Gastroesophageal sphincter (tissue), 4 donors: ENCODE measurements around the gene FBXL13. TPM values are rescaled to one million over a fixed set of nuclear protein-coding genes. Genes with fewer than 3 reads are reported as not detected.

Experiments used
- ATAC-seq: fragments of 150-250 bp; one replicate; pipeline ENCODE4 v1.9.1; 2016; ENCODE audit warnings: mild to moderate bottlenecking, moderate library complexity
- H3K27ac ChIP-seq, 4 donors: fragments of 200-600 bp; sonication (generic) in 3 of 4; 1 replicate in 3 of 4; 2 replicates in 1 of 4; pipeline ENCODE4 v1.5.1; 2016 to 2019
- H3K27me3 ChIP-seq: fragments of 200-600 bp; sonication (generic); one replicate; pipeline ENCODE4 v1.5.1; 2019
- H3K36me3 ChIP-seq, 2 donors: fragments of 200-600 bp; sonication (generic); one replicate each; pipeline ENCODE4 v1.5.1; 2019; ENCODE audit warnings: control low read depth in 1 of 2
- H3K4me1 ChIP-seq, 3 donors: fragments of 200-600 bp; sonication (generic); 1 replicate in 2 of 3; 2 replicates in 1 of 3; pipeline ENCODE4 v1.5.1; 2016 to 2019; ENCODE audit warnings: control low read depth in 2 of 3
- H3K4me3 ChIP-seq, 2 donors: fragments of 200-600 bp; sonication (generic); one replicate each; pipeline ENCODE4 v1.5.1; 2019; ENCODE audit warnings: mild to moderate bottlenecking in 1 of 2, moderate library complexity in 1 of 2
- H3K9me3 ChIP-seq, 3 donors: fragments of 200-600 bp; sonication (generic); one replicate each; pipeline ENCODE4 v1.5.1; 2017 to 2019; ENCODE audit warnings: control low read depth in 2 of 3
- EP300 ChIP-seq: sonication (generic); formaldehyde crosslinking; IDR thresholded peaks from one replicate; pipeline ENCODE4 v1.6.1; 2017; ENCODE audit warnings: antibody characterized with exemption, mild to moderate bottlenecking
- POLR2A ChIP-seq, 2 donors: fragments of 450-650 bp; IDR thresholded peaks; one replicate each; pipeline ENCODE4 v1.6.1; 2017; ENCODE audit warnings: antibody characterized with exemption in 2 of 2, mild to moderate bottlenecking in 2 of 2, moderate library complexity in 1 of 2
- POLR2AphosphoS5 ChIP-seq: sonication (generic); formaldehyde crosslinking; IDR thresholded peaks from one replicate; pipeline ENCODE4 v1.6.1; 2017; ENCODE audit warnings: antibody characterized with exemption
- WGBS, 2 donors: methylation state at CpG; one replicate each; pipeline ENCODE4 v1.1.5; 2018; ENCODE audit warnings: low coverage in 1 of 2; 5-methylcytosine and 5-hydroxymethylcytosine counted together
- total RNA-seq, 4 donors: library from RNA; depleted of rRNA; stranded (reverse); fragments of >200 nt; gene quantifications; one replicate each; pipeline ENCODE4 v1.1.0, GENCODE V29; 2016
- TF ChIP-seq, protein P1 (sequence below), 4 experiments: fragments of 200-600 bp in 2 of 4; fragments of 450-650 bp in 2 of 4; sonication (generic) in 1 of 4; IDR thresholded peaks; one replicate each; pipeline ENCODE4 v1.5.1; 2017 to 2019; ENCODE audit warnings: antibody characterized with exemption in 4 of 4, mild to moderate bottlenecking in 2 of 4, moderate library complexity in 2 of 4

The FBXL13 gene
- total RNA-seq, 4 donors from 2014 or later: 1.3 to 5.8 (median 3.2) TPM

DNA sequence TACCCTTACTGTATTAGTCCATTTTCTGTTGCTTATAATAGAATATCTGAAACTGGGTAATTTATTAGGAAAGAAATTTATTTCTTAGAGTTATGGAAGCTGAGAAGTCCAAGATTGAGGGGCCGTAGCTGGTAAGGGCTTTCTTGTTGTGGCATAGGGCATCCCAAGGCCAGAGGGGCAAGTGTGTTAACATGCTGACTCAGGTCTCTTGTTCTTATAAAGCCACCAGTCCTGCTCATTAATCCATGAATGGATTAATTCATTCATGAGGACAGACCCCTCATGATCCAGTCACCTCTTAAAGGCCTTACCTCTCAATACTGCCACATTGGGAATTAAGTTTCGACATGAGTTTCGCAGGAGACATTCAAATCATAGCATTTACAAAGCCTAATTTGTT, 2.7 kb upstream of the FBXL13 start:
- TF ChIP-seq, protein P1, sequence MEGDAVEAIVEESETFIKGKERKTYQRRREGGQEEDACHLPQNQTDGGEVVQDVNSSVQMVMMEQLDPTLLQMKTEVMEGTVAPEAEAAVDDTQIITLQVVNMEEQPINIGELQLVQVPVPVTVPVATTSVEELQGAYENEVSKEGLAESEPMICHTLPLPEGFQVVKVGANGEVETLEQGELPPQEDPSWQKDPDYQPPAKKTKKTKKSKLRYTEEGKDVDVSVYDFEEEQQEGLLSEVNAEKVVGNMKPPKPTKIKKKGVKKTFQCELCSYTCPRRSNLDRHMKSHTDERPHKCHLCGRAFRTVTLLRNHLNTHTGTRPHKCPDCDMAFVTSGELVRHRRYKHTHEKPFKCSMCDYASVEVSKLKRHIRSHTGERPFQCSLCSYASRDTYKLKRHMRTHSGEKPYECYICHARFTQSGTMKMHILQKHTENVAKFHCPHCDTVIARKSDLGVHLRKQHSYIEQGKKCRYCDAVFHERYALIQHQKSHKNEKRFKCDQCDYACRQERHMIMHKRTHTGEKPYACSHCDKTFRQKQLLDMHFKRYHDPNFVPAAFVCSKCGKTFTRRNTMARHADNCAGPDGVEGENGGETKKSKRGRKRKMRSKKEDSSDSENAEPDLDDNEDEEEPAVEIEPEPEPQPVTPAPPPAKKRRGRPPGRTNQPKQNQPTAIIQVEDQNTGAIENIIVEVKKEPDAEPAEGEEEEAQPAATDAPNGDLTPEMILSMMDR (IDR thresholded peaks at IDR 0.05): no peak
- TF ChIP-seq EP300: no peak
- TF ChIP-seq POLR2A (IDR thresholded peaks at IDR 0.05): no peak
- no peak for TF ChIP-seq POLR2AphosphoS5
- no peak for ATAC-seq
- WGBS, 2 donors: 100% methylated on average over 3 of the region's 3 CpGs

DNA sequence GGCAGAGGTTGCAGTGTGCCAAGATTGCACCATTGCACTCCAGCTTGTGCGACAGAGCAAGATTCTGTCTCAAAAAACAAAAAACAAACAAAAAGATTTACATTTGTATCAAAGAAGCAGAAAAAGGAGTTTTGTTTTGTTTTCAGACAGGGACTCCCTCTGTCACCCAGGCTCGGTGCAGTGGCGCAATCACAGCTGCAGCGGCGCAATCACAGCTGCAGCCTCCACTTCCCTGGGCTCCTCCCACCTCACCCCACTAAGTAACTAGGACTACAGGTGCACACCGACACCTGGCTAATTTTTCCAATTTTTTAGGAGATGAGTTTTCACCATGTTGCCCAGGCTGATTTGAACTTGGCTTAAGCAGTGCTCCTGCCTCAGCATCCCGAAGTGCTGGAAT, 2.2 kb upstream of the FBXL13 start:
- H3K27me3 ChIP-seq: no peaks in the 10 kb centered on the region
- WGBS, 2 donors: 88 to 100% methylated on average over 4 to 6 of the region's 7 CpGs
- H3K4me1 ChIP-seq: peaks cover 0 to 40% (median 10%) of the 10 kb centered on the region in 3 donors
- H3K4me3 ChIP-seq: no peak overlapping the region
- no peak overlapping the region for H3K27ac ChIP-seq
- no peaks in the 10 kb centered on the region for H3K9me3 ChIP-seq
- no peaks in the 10 kb centered on the region for H3K36me3 ChIP-seq
- TF ChIP-seq EP300 (no peak), POLR2A (IDR thresholded peaks at IDR 0.05) (no peak), POLR2AphosphoS5 (no peak)
- TF ChIP-seq, protein P1 (IDR thresholded peaks at IDR 0.05): no peak
- no peak for ATAC-seq

More for the DNA sequence above, 2.7 kb upstream of the FBXL13 start:
- Histone ChIP-seq H3K4me3 (no peak overlapping the region), H3K4me1 (peaks cover 0 to 40% (median 10%) of the 10 kb centered on the region in 3 donors), H3K27me3 (no peaks in the 10 kb centered on the region), H3K27ac (no peak overlapping the region), H3K9me3 (no peaks in the 10 kb centered on the region), H3K36me3 (no peaks in the 10 kb centered on the region)

DNA sequence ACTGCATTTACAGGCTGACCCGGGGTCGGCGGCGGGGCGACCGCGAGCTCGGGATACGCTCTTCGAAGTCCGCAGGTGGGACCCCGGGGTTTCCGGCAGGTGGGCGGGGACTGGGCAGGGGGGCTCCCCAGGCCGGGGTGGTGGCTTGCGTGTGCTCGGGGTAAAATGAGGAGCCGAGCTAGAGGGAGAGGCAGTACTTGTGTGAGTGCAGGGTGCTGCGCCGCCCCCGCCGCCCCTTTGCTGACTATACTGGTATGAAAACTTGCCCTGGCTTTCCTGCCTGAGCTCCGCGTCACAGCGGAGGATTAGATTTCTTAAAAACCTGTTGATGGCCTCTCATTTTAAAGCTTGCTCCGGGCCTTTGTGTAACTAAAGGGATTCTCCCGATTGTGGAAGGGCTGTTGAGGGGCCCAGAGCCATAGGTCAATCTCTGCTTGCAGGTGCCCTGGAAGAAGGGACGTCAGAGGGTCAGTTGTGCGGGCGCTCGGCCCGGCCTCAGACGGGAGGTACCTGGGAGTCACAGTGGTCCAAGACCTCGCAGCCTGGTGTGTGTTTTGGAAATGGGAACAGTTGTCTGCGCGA, 832 bp upstream of the FBXL13 start:
- TF ChIP-seq POLR2A (IDR thresholded peaks at IDR 0.05): peak in 1 of 2 donors; percentile 3
- TF ChIP-seq, protein P1 (IDR thresholded peaks at IDR 0.05): no peak
- no peak for TF ChIP-seq EP300
- TF ChIP-seq POLR2AphosphoS5: peak; percentile 23
- H3K27ac ChIP-seq: peak overlapping the region; percentile 44 to 95 (median 90)
- H3K4me3 ChIP-seq: peak overlapping the region; percentile 54 to 79
- ATAC-seq: peak; percentile 13
- WGBS, 2 donors: 0% methylated on average over 3 to 8 of the region's 36 CpGs
- H3K36me3 ChIP-seq: no peaks in the 10 kb centered on the region
- no peaks in the 10 kb centered on the region for H3K27me3 ChIP-seq
- H3K4me1 ChIP-seq: peaks cover 0 to 40% (median 10%) of the 10 kb centered on the region in 3 donors
- no peaks in the 10 kb centered on the region for H3K9me3 ChIP-seq

DNA sequence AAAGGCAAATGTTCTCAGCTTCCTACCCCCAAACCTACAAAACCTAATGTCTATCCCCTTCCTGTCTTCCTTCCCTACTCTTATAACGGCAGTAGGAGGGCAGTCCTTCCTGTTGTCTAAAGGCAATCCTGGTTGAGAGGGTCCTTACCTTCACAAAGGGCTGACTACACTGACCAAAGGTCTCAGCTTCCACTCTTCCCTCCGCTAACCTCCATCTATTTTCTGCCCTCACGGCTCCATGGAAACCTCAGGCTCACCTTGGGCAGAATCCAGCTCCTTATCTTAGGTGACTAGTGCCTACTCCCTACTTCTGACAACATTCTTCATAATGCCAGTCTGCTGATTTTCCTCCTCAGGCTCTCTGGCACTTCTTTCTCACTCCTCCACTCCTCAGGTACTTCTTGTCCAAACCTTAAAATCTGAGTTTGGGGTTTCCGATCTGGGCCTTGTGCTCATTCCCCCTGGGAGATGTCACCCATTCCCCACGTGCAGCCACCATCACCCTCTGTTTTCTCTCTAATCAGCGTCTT, 542 bp downstream of the FBXL13 start:
- 12% methylated on average over 6 of the region's 6 CpGs for WGBS, 2 donors
- Histone ChIP-seq H3K4me3 (peak overlapping the region; percentile 54 to 79), H3K4me1 (peaks cover 0 to 40% (median 10%) of the 10 kb centered on the region in 3 donors), H3K27ac (peak overlapping the region; percentile 68 to 95 (median 90)), H3K9me3 (no peaks in the 10 kb centered on the region), H3K36me3 (no peaks in the 10 kb centered on the region), H3K27me3 (no peaks in the 10 kb centered on the region)
- TF ChIP-seq POLR2AphosphoS5 (no peak), EP300 (no peak), POLR2A (IDR thresholded peaks at IDR 0.05) (no peak)
- TF ChIP-seq, protein P1 (IDR thresholded peaks at IDR 0.05): no peak
- no peak for ATAC-seq

DNA sequence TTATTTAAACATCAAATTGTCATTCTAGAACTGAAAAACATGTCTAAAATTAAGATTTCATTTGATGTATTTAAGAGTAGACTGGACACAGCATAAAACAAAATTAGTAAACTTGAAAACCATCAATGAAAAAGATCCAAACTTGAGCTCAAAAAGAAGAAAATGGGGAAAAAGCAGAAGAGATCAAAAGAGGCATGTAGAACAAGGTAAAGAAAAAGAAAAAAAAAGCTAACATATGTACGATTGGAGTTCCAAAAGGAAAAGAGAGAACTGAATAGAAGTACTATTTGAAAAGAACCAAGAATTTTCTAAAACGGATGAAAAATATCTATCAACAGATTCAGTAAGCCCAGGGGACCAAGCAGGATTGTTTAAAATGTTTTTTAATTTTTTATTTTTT, 3.6 kb downstream of the FBXL13 start:
- Histone ChIP-seq H3K4me1 (peaks cover 0 to 14% (median 6%) of the 10 kb centered on the region in 3 donors), H3K9me3 (no peaks in the 10 kb centered on the region), H3K27ac (no peak overlapping the region), H3K27me3 (no peaks in the 10 kb centered on the region), H3K36me3 (no peaks in the 10 kb centered on the region), H3K4me3 (no peak overlapping the region)
- 77 to 78% methylated on average over 2 of the region's 2 CpGs for WGBS, 2 donors
- TF ChIP-seq, protein P1 (IDR thresholded peaks at IDR 0.05): no peak
- no peak for TF ChIP-seq POLR2A (IDR thresholded peaks at IDR 0.05)
- ATAC-seq: no peak
